ENCODE measurements around the gene KRT3.

The KRT3 gene

GRCh38 chr12:52815676-52816588 is 20.0 kb upstream of the KRT3 start:
- DNase-seq, result no peak
- intact Hi-C loops (cut with DNase I), result no loop called here

- DNase-seq, result no peak
- intact Hi-C loops (cut with DNase I), result no loop called here
These were observed 19.2 kb upstream of the KRT3 start for GRCh38 chr12:52815161-52815560.

DNA sequence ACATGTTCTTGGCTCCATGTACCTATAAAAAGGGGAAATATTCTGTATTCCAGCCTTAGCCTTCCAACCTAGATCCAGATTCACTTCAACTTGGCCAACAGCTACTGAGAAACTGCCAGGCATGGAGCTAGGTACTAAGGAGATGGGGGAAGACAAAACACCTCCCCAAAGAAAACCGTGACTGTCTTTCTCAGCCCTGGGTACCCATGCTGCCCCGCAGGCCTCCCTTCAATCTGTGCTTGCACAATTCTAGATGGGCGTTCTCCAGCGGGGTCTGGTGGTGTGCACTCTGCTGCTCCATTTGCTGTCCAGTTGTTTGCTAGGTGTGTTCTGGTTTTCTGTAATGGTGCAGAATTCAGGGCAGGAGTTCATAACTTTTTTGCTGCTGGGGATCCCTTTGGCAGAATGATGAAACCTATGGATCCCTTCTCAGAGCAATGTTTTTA is 18.8 kb upstream of the KRT3 start:
- no peak for DNase-seq
- intact Hi-C loops (cut with DNase I), result no loop called here

- DNase-seq, result no peak
- intact Hi-C loops (cut with DNase I), result no loop called here
These were observed 18.2 kb upstream of the KRT3 start, which contains the start of gene KRT4 for GRCh38 chr12:52813885-52814709. TSS of gene KRT4 (minus strand) at chr12:52814116. CDS start at chr12:52814058, 58 bp downstream.

- intact Hi-C loops (cut with DNase I), result no loop called here
- no peak for DNase-seq
These were observed 17.4 kb upstream of the KRT3 start for GRCh38 chr12:52813203-52813819.

DNA sequence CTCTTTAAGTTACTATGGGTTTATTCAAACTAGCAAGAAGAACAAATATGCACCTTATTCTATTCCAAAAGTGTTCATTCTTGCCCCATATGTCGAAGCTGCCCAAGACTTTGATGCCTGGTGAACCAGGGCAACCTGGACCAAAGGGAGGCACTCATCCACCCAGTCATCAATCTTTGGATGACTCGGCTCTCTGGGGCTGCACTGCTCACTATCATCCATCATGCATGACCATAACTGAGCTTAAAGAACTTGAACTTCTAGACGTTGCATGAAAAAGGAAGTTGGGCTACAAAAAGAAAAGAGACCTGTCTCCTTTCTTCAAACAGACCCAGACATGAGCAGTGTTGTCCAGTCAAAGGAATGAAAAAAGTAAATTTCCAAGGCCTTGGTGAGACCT is 16.8 kb upstream of the KRT3 start:
- intact Hi-C loops (cut with DNase I), result no loop called here
- DNase-seq, result no peak

GRCh38 chr12:52812073-52812400 is 16.1 kb upstream of the KRT3 start:
- DNase-seq, result no peak
- intact Hi-C loops (cut with DNase I), result no loop called here

DNA sequence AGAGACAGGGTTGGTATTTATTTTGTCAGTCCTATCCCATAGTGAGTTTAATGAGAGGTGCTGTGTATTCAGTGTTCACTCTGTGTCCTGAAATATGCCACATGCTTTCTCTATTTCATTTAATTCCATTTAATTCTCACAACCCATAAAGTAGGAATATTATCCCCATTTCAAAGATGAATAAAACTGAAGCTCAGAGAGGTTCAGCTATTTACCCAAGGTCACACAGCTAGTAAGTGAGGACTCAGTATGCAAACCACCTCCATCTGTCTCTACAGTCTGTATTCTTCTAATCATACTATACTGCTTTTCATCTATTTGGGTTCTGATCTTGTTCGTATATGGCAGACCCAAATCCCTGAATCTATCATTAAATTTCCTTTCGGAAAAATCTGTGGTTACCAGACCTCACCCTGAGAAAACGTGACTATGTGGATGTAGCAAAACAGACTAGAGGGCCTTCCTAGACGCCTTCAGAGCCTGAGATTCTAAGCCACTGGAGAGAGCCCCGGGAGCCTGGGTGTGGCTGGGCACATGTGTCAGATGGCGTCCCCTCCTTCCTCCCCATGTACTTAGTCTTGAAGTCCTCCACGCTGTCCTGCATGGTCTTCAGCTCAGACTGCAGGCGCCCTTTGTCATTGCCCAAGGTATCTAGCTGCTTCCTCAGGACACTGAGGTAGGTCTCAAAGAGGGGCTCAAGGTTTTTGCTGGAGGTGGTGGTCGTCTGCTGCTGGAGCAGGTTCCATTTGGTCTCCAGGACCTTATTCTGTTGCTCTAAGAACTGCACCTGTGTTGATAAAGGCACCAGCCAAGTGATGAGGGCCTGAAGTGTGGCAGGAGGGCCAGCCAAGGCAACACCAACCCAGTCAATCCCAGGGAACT is 15.5 kb upstream of the KRT3 start:
- no peak for DNase-seq
- intact Hi-C loops (cut with DNase I), result no loop called here

- intact Hi-C loops (cut with DNase I), result no loop called here
These were observed 14.6 kb upstream of the KRT3 start for GRCh38 chr12:52810554-52810953.

DNA sequence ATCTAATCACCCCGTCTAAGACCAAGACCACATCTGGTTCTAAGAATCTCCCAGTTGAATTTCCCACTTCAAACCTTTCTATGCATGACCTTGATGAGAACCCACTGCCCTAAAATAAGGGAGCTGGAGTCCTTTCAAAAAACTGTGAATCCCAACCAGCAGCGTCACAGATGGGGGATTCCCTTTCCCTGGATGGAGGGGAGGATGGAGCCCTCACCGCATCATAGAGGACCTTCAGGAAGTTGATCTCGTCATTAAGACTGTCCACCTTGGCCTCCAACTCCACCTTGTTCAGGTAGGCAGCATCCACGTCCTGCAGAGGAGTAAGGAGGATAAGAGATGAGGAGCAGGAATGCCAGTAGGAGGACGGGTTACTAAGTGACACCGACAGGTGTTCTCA is 13.2 kb upstream of the KRT3 start:
- DNase-seq, result no peak
- intact Hi-C loops (cut with DNase I), result no loop called here

More at GRCh38 chr12:52810554-52810953, 14.6 kb upstream of the KRT3 start:
- no peak for DNase-seq

DNA sequence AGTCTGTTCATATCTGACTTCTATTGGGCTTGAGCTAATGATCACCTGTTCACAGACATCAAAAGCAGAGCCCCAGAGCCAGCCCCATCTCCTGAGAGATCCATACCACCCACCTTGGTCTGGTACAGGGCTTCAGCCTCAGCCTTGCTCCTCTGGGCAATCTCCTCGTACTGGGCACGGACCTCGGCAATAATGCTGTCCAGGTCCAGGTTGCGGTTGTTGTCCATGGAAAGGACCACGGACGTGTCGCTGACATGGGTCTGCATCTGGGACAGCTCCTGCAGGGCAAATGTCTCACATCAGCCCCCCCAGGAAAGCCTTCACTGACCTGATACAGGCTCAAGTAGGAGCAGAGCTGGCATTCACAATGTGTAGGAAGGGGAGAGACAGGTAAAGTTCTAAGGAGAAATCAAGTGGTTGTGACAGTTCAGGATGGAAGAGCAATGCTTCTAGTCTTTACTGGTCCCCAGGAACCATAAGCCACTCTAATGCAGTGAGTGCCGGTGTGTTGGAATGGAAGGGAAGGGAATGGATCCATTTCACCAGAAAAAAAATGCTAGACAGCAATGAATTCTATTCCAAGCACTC is 12.8 kb upstream of the KRT3 start:
- intact Hi-C loops (cut with DNase I), result no loop called here
- DNase-seq, result no peak

- no peak for DNase-seq
- intact Hi-C loops (cut with DNase I), result no loop called here
These were observed 11.9 kb upstream of the KRT3 start for GRCh38 chr12:52807544-52808470.

GRCh38 chr12:52806821-52807543 is 11.1 kb upstream of the KRT3 start:
- intact Hi-C loops (cut with DNase I), result no loop called here
- DNase-seq, result no peak

- intact Hi-C loops (cut with DNase I), result no loop called here
These were observed 10.4 kb upstream of the KRT3 start for GRCh38 chr12:52806169-52806811.

GRCh38 chr12:52805739-52806138 is 9.8 kb upstream of the KRT3 start:
- no peak for DNase-seq
- intact Hi-C loops (cut with DNase I), result no loop called here

More at GRCh38 chr12:52806169-52806811, 10.4 kb upstream of the KRT3 start:
- DNase-seq, result no peak

DNA sequence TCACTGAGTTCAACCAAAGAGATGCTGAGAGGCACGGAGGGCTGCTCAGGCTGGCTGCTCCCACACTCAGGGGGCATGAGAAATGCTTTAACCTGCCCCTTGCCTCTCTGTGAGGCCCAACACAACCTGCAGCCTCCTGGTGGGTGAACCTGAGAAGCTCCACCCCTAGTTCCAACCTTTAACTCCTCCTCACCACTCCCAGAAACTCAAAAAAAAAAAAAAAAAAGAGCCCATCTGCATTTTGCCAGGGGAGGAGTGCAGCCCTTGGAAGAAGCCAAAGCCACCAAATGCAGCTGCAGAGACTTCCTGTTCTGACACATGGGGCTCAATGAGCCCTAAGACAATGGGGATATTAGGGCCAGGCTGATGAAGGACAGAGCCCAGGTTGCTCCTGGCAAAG is 9.1 kb upstream of the KRT3 start:
- DNase-seq, result no peak
- intact Hi-C loops (cut with DNase I), result no loop called here
